K562 (cell line): ENCODE results near the gene L3MBTL1. TPM values are rescaled to one million over a fixed set of nuclear protein-coding genes. Genes with fewer than 3 reads are reported as not detected.

ENCODE experiments used
- ATAC-seq: fragments of 200-7000 bp; cut with Tn5 transposase; 3 replicates; pipeline ENCODE4 v1.9.1; 2020; ENCODE audit warnings: moderate library complexity
- BruUV-seq: library from RNA; stranded (reverse); fragments of 400-500 nt; replicated peaks from 2 replicates; lab custom pipeline; 2021; lab: Mats Ljungman, UMichigan
- CTCF ChIA-PET: fragments of 300-600 bp; formaldehyde crosslinking; extraction: SDS; loops from one replicate; lab custom pipeline; 2021; ENCODE audit warnings: low intra/inter-chr PET ratio; lab: Yijun Ruan, JAX
- POLR2A ChIA-PET: fragments of 300-600, 350-650 bp; sonication (Branson Sonifier 250); formaldehyde crosslinking; extraction: SDS; loops from one replicate; lab custom pipeline; 2021; ENCODE audit warnings: antibody characterized with exemption, inconsistent platforms; lab: Yijun Ruan, JAX
- DNase-seq, 4 experiments: peaks; one replicate each; pipeline versions ENCODE4 v3.0.0 to v3.0.0-alpha.2; 2011 to 2018; ENCODE audit warnings: low spot score in 3 of 4, mixed read lengths in 3 of 4; ENCODE audit errors: extremely low read depth in 1 of 4
- FAIRE-seq: peaks from 2 replicates; lab custom pipeline; 2011; peaks lifted over from hg19 to GRCh38; lab: Jason Lieb, UNC
- H2AFZ ChIP-seq: 2 replicates; pipeline ENCODE4 v1.6.0; 2011; ENCODE audit warnings: low read depth, low read length, control low read depth, inconsistent platforms
- H3K27ac ChIP-seq: fragments of 200-600 bp; 3 replicates; pipeline ENCODE4 v1.8.0; 2011; ENCODE audit warnings: low read depth, mild to moderate bottlenecking, control low read depth, inconsistent platforms, low read length, moderate library complexity, mixed read lengths; ENCODE audit errors: extremely low read depth
- H3K27me3 ChIP-seq, 2 experiments: fragments of 300-600 bp in 1 of 2; 2 replicates in 1 of 2; 3 replicates in 1 of 2; pipeline versions ENCODE4 v1.6.0 to v1.8.0; 2011; ENCODE audit warnings: inconsistent platforms in 2 of 2, low read length in 2 of 2, mild to moderate bottlenecking in 1 of 2, mixed read lengths in 1 of 2, moderate library complexity in 1 of 2; ENCODE audit not compliant: control insufficient read depth in 2 of 2, insufficient read depth in 2 of 2
- H3K36me3 ChIP-seq: fragments of 300-600 bp; 3 replicates; pipeline ENCODE4 v1.8.0; 2011; ENCODE audit warnings: mild to moderate bottlenecking, low read length, inconsistent platforms; ENCODE audit not compliant: control insufficient read depth, insufficient read depth
- H3K4me1 ChIP-seq, 2 experiments: fragments of 200-600 bp in 1 of 2; replicated peaks in 1 of 2; 2 replicates in 1 of 2; 3 replicates in 1 of 2; pipeline versions ENCODE4 v1.5.1 to v1.8.0; 2011; ENCODE audit warnings: inconsistent platforms in 2 of 2, low read length in 2 of 2, mild to moderate bottlenecking in 1 of 2, mixed read lengths in 1 of 2, moderate library complexity in 1 of 2; ENCODE audit not compliant: control insufficient read depth in 2 of 2, insufficient read depth in 2 of 2
- H3K4me2 ChIP-seq: 2 replicates; pipeline ENCODE4 v1.6.1; 2011; ENCODE audit warnings: low read length, control low read depth, inconsistent platforms, mixed read lengths; ENCODE audit not compliant: insufficient read depth
- H3K4me3 ChIP-seq: fragments of 200-600 bp; sonication (generic), shearing (Covaris generic); 2 replicates; pipeline ENCODE4 v1.5.1; 2016; ENCODE audit warnings: control low read depth, inconsistent platforms
- H3K79me2 ChIP-seq: fragments of 200-600 bp; 3 replicates; pipeline ENCODE4 v1.8.0; 2011; ENCODE audit warnings: low read length, inconsistent platforms; ENCODE audit not compliant: control insufficient read depth, insufficient read depth
- H3K9ac ChIP-seq, 2 experiments: 2 replicates each; pipeline versions ENCODE4 v1.6.0 to v1.6.1; 2011; ENCODE audit warnings: low read depth in 2 of 2, low read length in 2 of 2, control low read depth in 1 of 2, inconsistent platforms in 1 of 2, mild to moderate bottlenecking in 1 of 2, mixed read lengths in 1 of 2; ENCODE audit not compliant: insufficient read depth in 1 of 2
- H3K9me1 ChIP-seq: one replicate; pipeline ENCODE4 v1.6.0; 2011; ENCODE audit warnings: inconsistent platforms, mild to moderate bottlenecking, low read length, moderate library complexity; ENCODE audit not compliant: control insufficient read depth, insufficient read depth
- H3K9me3 ChIP-seq: replicated peaks from 2 replicates; pipeline ENCODE4 v1.5.1; 2011; ENCODE audit warnings: low read depth, low read length, inconsistent platforms; ENCODE audit not compliant: control insufficient read depth, insufficient read depth
- H4K20me1 ChIP-seq: replicated peaks from 2 replicates; pipeline ENCODE4 v1.6.1; 2011; ENCODE audit warnings: low read length, inconsistent platforms, mixed read lengths; ENCODE audit not compliant: control insufficient read depth, insufficient read depth
- E2F3 ChIP-seq: fragments of 250-450 bp; sonication (Bioruptor Pico); IDR thresholded peaks from 2 replicates; pipeline ENCODE4 v1.4.0; 2020; ENCODE audit warnings: mild to moderate bottlenecking
- ZNF121 ChIP-seq: sonication (generic); formaldehyde crosslinking; conservative IDR thresholded peaks from 2 replicates; pipeline ENCODE4 v1.8.0; 2022; ENCODE audit warnings: missing genetic modification reagents
- WGBS: fragments of 100-300 bp; shearing (Covaris generic); methylation state at CpG from one replicate; pipeline ENCODE4 v1.1.6; 2016; ENCODE audit warnings: low coverage, mixed read lengths; ENCODE audit not compliant: insufficient coverage; ENCODE audit errors: missing lambda C conversion rate; 5-methylcytosine and 5-hydroxymethylcytosine counted together
- in situ Hi-C: fragments of 300-500 bp; cut with MboI; formaldehyde crosslinking; loops from 4 replicates; pipeline ENCODE4 v1.15.0; 2018; ENCODE audit warnings: inconsistent platforms, mixed read lengths
- intact Hi-C: fragments of 100-400 bp; cut with micrococcal nuclease; formaldehyde crosslinking; loops from 2 replicates; pipeline ENCODE4 v1.14.2; 2022
- polyA plus RNA-seq, 8 experiments: library from polyadenylated mRNA; depleted of rRNA in 4 of 8; stranded (reverse) in 5 of 8; unstranded in 3 of 8; fragments of >200 nt; fragmentation: Nextera tagmentation in 2 of 8; fragmentation: Illumina TruSeq in 1 of 8; extraction: Ambion mirVana in 2 of 8; extraction: Trizol in 1 of 8; gene quantifications; 2 replicates each; pipeline versions ENCODE4 v1.2.1 to v1.2.3, GENCODE V29; 2011 to 2014; ENCODE audit warnings: inconsistent platforms in 1 of 8, missing spikeins in 1 of 8
- total RNA-seq, 7 experiments: library from RNA; depleted of rRNA in 6 of 7; stranded (reverse); fragments of >200 nt in 6 of 7; fragmentation: Illumina TruSeq in 2 of 7; extraction: Trizol in 2 of 7; gene quantifications; 2 replicates each; pipeline versions ENCODE4 v1.2.1 to v1.2.3, GENCODE V29; 2011 to 2021; ENCODE audit warnings: low replicate concordance in 1 of 7
- TF ChIP-seq, protein P1 (sequence below): fragments of 450-650 bp; IDR thresholded peaks from 2 replicates; pipeline ENCODE4 v1.6.1; 2018; ENCODE audit not compliant: partially characterized antibody

L3MBTL1 gene
- total and polyA plus RNA-seq, 9 of the 15 experiments (the other 6 are each of a cell fraction or from before 2014, with no cell fraction given), result 0.77 to 10.0 (median 4.4) TPM

DNA sequence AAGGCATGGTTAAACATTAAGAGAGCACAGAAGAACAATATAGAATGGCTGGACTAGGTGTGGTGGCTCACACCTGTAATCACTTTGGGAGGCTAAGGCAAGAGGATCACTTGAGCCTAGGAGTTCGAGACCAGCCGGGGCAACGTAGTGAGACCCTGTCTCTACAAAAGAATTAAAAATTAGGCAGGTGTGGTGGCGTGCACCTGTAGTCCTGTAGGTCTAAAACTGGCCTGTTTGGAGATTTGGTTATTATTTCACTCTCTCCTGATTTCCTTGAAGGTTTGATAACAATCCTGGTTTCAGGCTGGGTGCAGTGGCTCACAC, 34.2 kb upstream of the L3MBTL1 start:
- ATAC-seq, result no peak
- Histone ChIP-seq H3K27me3 (peaks cover 5 to 8% of the 10 kb centered on the region in 2 experiments; a peak in 4 of 5 replicates), H3K9ac (no peak overlapping the region), H3K4me1 (peaks cover 0 to 3% of the 10 kb centered on the region in 2 experiments; a peak in 2 of 5 replicates), H2AFZ (no peak overlapping the region), H3K9me1 (no peaks in the 10 kb centered on the region), H3K9me3 (no peaks in the 10 kb centered on the region), H4K20me1 (no peaks in the 10 kb centered on the region), H3K79me2 (no peaks in the 10 kb centered on the region), H3K27ac (no peak overlapping the region), H3K4me2 (no peak overlapping the region), H3K36me3 (no peaks in the 10 kb centered on the region), H3K4me3 (no peak overlapping the region)
- BruUV-seq, result no TSS peak
- in situ Hi-C loops (no loop called here), intact Hi-C loops (no loop called here)
- DNase-seq, result no peak
- 64% methylated on average over 4 of the region's 4 CpGs for WGBS
- FAIRE-seq, result no peak
- CTCF ChIA-PET, result no interaction called here
- POLR2A ChIA-PET, result interaction anchor here (1.3 kb wide), 1 partner anchor 9 kb away, joined by 3 read pairs; no protein-coding TSS in a partner anchor
- TF ChIP-seq E2F3 (CRISPR knock-in tag) (no peak), ZNF121 (CRISPR knock-in tag) (peak; percentile 60; the same call in 1 of the 2 replicates)
- TF ChIP-seq, protein P1, sequence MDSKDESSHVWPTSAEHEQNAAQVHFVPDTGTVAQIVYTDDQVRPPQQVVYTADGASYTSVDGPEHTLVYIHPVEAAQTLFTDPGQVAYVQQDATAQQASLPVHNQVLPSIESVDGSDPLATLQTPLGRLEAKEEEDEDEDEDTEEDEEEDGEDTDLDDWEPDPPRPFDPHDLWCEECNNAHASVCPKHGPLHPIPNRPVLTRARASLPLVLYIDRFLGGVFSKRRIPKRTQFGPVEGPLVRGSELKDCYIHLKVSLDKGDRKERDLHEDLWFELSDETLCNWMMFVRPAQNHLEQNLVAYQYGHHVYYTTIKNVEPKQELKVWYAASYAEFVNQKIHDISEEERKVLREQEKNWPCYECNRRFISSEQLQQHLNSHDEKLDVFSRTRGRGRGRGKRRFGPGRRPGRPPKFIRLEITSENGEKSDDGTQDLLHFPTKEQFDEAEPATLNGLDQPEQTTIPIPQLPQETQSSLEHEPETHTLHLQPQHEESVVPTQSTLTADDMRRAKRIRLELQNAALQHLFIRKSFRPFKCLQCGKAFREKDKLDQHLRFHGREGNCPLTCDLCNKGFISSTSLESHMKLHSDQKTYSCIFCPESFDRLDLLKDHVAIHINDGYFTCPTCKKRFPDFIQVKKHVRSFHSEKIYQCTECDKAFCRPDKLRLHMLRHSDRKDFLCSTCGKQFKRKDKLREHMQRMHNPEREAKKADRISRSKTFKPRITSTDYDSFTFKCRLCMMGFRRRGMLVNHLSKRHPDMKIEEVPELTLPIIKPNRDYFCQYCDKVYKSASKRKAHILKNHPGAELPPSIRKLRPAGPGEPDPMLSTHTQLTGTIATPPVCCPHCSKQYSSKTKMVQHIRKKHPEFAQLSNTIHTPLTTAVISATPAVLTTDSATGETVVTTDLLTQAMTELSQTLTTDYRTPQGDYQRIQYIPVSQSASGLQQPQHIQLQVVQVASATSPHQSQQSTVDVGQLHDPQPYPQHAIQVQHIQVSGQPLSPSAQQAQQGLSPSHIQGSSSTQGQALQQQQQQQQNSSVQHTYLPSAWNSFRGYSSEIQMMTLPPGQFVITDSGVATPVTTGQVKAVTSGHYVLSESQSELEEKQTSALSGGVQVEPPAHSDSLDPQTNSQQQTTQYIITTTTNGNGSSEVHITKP, result no peak
